22Rv1 (cell line): Measurements from ENCODE around the gene APOBEC3A.

Experiments used
- CTCF ChIP-seq: fragments of 450-650 bp; IDR thresholded peaks from 2 replicates; pipeline ENCODE4 v1.5.1; 2017; ENCODE audit warnings: mild to moderate bottlenecking
- ZFX ChIP-seq: fragments of 450-650 bp; IDR thresholded peaks from 2 replicates; pipeline ENCODE4 v1.6.1; 2017; ENCODE audit warnings: antibody characterized with exemption, borderline replicate concordance

- TF ChIP-seq CTCF, result no peak
- no peak for TF ChIP-seq ZFX
Measured at GRCh38 chr22:38921120-38921519, 36.3 kb upstream of the APOBEC3A start.
